SK-N-SH treated with all-trans-retinoic acid at 6 μM for 48 hours (cell line): ENCODE measurements around the gene RREB1.

Experiments
- ATAC-seq: fragments of 200-7000 bp; cut with Tn5 transposase; 3 replicates; pipeline ENCODE4 v1.9.1; 2020; ENCODE audit warnings: mild to moderate bottlenecking, moderate library complexity
- ARNTL ChIP-seq: fragments of 450-650 bp; formaldehyde crosslinking; IDR thresholded peaks from 2 replicates; pipeline ENCODE4 v1.5.0; 2020; ENCODE audit warnings: low read depth, mild to moderate bottlenecking, moderate library complexity, borderline replicate concordance
- BACH2 ChIP-seq: fragments of 250-450 bp; sonication (Bioruptor Pico); IDR thresholded peaks from 2 replicates; pipeline ENCODE4 v1.9.0; 2021; ENCODE audit warnings: mild to moderate bottlenecking, borderline replicate concordance
- CREB5 ChIP-seq: fragments of 250-450 bp; sonication (Bioruptor Pico); IDR thresholded peaks from 2 replicates; pipeline ENCODE4 v1.5.1; 2020; ENCODE audit warnings: low read depth, mild to moderate bottlenecking, moderate library complexity
- CSDC2 ChIP-seq: fragments of 250-450 bp; sonication (Bioruptor Pico); IDR thresholded peaks from 2 replicates; pipeline ENCODE4 v1.5.0; 2020; ENCODE audit warnings: mild to moderate bottlenecking, moderate library complexity
- ESRRG ChIP-seq: fragments of 250-450 bp; sonication (Bioruptor Pico); IDR thresholded peaks from 2 replicates; pipeline ENCODE4 v1.6.1; 2021; ENCODE audit warnings: mild to moderate bottlenecking
- GLIS3 ChIP-seq: fragments of 250-450 bp; sonication (Bioruptor Pico); IDR thresholded peaks from 2 replicates; pipeline ENCODE4 v1.5.0; 2020; ENCODE audit warnings: mild to moderate bottlenecking, moderate library complexity
- ISL1 ChIP-seq: fragments of 250-450 bp; sonication (Bioruptor Pico); IDR thresholded peaks from 2 replicates; pipeline ENCODE4 v2.1.2; 2022; ENCODE audit warnings: mild to moderate bottlenecking, moderate library complexity
- OSR1 ChIP-seq: fragments of 250-450 bp; sonication (Bioruptor Pico); IDR thresholded peaks from 2 replicates; pipeline ENCODE4 v1.8.0; 2022; ENCODE audit warnings: moderate library complexity, mild to moderate bottlenecking, inconsistent platforms
- PATZ1 ChIP-seq: fragments of 250-450 bp; sonication (Bioruptor Pico); IDR thresholded peaks from 2 replicates; pipeline ENCODE4 v1.8.0; 2020; ENCODE audit warnings: mild to moderate bottlenecking, moderate library complexity, borderline replicate concordance
- PPARA ChIP-seq: fragments of 250-450 bp; sonication (Bioruptor Pico); IDR thresholded peaks from 2 replicates; pipeline ENCODE4 v1.5.0; 2020; ENCODE audit warnings: mild to moderate bottlenecking, borderline replicate concordance
- RARB ChIP-seq: fragments of 250-450 bp; sonication (Bioruptor Pico); IDR thresholded peaks from 2 replicates; pipeline ENCODE4 v1.8.0; 2021; ENCODE audit warnings: mild to moderate bottlenecking, moderate library complexity
- SNAI2 ChIP-seq: fragments of 250-450 bp; sonication (Bioruptor Pico); IDR thresholded peaks from 2 replicates; pipeline ENCODE4 v1.5.0; 2020; ENCODE audit warnings: mild to moderate bottlenecking, moderate library complexity
- TCF4 ChIP-seq: fragments of 250-450 bp; sonication (Bioruptor Pico); IDR thresholded peaks from 2 replicates; pipeline ENCODE4 v1.8.0; 2021; ENCODE audit warnings: mild to moderate bottlenecking, moderate library complexity, borderline replicate concordance
- TOX ChIP-seq: fragments of 250-450 bp; sonication (Bioruptor Pico); IDR thresholded peaks from 2 replicates; pipeline ENCODE4 v1.8.0; 2021; ENCODE audit warnings: mild to moderate bottlenecking, moderate library complexity, borderline replicate concordance
- ZC3H10 ChIP-seq: fragments of 250-450 bp; sonication (Bioruptor Pico); IDR thresholded peaks from 2 replicates; pipeline ENCODE4 v1.5.1; 2021; ENCODE audit warnings: mild to moderate bottlenecking, moderate library complexity
- ZFP3 ChIP-seq: fragments of 250-450 bp; sonication (Bioruptor Pico); IDR thresholded peaks from 2 replicates; pipeline ENCODE4 v1.5.0; 2020; ENCODE audit warnings: mild to moderate bottlenecking, moderate library complexity
- ZFP30 ChIP-seq: fragments of 450-650 bp; formaldehyde crosslinking; IDR thresholded peaks from 2 replicates; pipeline ENCODE4 v1.5.0; 2022; ENCODE audit warnings: mild to moderate bottlenecking, moderate library complexity
- ZNF565 ChIP-seq: fragments of 450-650 bp; formaldehyde crosslinking; conservative IDR thresholded peaks from 2 replicates; pipeline ENCODE4 v1.5.0; 2020; ENCODE audit warnings: low read depth, mild to moderate bottlenecking, moderate library complexity
- ZNF70 ChIP-seq: fragments of 450-650 bp; formaldehyde crosslinking; IDR thresholded peaks from 2 replicates; pipeline ENCODE4 v1.5.0; 2020; ENCODE audit warnings: mild to moderate bottlenecking, moderate library complexity
- ZNF8 ChIP-seq: fragments of 450-650 bp; formaldehyde crosslinking; IDR thresholded peaks from 2 replicates; pipeline ENCODE4 v1.5.0; 2020; ENCODE audit warnings: mild to moderate bottlenecking, moderate library complexity
- TF ChIP-seq, protein P1 (sequence below): fragments of 250-450 bp; sonication (Bioruptor Pico); IDR thresholded peaks from 2 replicates; pipeline ENCODE4 v1.8.0; 2021; ENCODE audit warnings: low read depth, mild to moderate bottlenecking, moderate library complexity, borderline replicate concordance
- TF ChIP-seq, protein P2 (sequence below): fragments of 250-450 bp; sonication (Bioruptor Pico); IDR thresholded peaks from 2 replicates; pipeline ENCODE4 v1.5.1; 2021; ENCODE audit warnings: mild to moderate bottlenecking, moderate library complexity
- TF ChIP-seq, protein P3 (sequence below): fragments of 250-450 bp; sonication (Bioruptor Pico); IDR thresholded peaks from 2 replicates; pipeline ENCODE4 v1.5.0; 2020; ENCODE audit warnings: mild to moderate bottlenecking, moderate library complexity

The RREB1 gene

DNA sequence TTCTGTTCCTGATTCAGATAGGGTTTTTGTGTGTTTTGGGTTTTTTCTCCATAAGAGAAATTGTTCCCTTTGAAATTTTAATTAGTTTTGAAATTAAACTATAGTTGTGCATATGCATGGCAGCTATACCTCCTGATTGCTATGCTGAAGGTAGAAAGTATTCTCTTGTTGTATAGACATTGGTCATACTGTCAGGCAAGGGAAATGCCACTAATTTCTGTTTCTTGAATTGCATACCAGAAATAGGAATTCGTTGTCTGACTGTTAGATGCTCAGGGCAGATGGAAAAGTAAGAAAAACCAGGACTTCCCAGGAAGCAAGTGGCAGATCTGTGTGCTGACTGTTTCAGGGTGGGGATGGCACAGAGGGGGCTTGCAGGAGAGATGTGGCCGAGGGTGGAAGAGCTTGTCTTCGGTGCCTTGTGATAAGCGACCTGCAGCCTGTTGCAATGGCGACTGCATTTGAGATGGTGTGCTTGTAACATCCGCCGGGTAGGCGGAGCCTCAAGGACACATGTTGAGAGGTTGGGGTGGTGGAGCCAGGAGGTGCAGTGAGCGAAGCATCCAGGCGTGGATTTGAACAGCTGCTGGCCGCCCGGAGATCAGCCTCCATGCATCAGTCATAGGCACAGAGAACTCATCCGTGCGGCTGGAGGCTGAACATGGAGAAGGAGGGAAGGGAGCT is 42.8 kb downstream of the RREB1 start:
- TF ChIP-seq OSR1 (CRISPR knock-in tag) (no peak), PPARA (CRISPR knock-in tag) (no peak), ZNF8 (no peak), TOX (no peak), TCF4 (CRISPR knock-in tag) (no peak), ZFP30 (no peak), ZFP3 (no peak), GLIS3 (CRISPR knock-in tag) (no peak), ZC3H10 (CRISPR knock-in tag) (no peak), ARNTL (CRISPR knock-in tag) (no peak), ZNF70 (no peak), RARB (CRISPR knock-in tag) (no peak), ZNF565 (no peak), BACH2 (CRISPR knock-in tag) (no peak), ISL1 (no peak)
- TF ChIP-seq, protein P1, sequence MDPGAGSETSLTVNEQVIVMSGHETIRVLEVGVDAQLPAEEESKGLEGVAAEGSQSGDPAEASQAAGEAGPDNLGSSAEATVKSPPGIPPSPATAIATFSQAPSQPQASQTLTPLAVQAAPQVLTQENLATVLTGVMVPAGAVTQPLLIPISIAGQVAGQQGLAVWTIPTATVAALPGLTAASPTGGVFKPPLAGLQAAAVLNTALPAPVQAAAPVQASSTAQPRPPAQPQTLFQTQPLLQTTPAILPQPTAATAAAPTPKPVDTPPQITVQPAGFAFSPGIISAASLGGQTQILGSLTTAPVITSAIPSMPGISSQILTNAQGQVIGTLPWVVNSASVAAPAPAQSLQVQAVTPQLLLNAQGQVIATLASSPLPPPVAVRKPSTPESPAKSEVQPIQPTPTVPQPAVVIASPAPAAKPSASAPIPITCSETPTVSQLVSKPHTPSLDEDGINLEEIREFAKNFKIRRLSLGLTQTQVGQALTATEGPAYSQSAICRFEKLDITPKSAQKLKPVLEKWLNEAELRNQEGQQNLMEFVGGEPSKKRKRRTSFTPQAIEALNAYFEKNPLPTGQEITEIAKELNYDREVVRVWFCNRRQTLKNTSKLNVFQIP: no peak
- TF ChIP-seq, protein P2, sequence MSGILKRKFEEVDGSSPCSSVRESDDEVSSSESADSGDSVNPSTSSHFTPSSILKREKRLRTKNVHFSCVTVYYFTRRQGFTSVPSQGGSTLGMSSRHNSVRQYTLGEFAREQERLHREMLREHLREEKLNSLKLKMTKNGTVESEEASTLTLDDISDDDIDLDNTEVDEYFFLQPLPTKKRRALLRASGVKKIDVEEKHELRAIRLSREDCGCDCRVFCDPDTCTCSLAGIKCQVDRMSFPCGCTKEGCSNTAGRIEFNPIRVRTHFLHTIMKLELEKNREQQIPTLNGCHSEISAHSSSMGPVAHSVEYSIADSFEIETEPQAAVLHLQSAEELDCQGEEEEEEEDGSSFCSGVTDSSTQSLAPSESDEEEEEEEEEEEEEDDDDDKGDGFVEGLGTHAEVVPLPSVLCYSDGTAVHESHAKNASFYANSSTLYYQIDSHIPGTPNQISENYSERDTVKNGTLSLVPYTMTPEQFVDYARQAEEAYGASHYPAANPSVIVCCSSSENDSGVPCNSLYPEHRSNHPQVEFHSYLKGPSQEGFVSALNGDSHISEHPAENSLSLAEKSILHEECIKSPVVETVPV (CRISPR knock-in tag): no peak
- TF ChIP-seq, protein P3, sequence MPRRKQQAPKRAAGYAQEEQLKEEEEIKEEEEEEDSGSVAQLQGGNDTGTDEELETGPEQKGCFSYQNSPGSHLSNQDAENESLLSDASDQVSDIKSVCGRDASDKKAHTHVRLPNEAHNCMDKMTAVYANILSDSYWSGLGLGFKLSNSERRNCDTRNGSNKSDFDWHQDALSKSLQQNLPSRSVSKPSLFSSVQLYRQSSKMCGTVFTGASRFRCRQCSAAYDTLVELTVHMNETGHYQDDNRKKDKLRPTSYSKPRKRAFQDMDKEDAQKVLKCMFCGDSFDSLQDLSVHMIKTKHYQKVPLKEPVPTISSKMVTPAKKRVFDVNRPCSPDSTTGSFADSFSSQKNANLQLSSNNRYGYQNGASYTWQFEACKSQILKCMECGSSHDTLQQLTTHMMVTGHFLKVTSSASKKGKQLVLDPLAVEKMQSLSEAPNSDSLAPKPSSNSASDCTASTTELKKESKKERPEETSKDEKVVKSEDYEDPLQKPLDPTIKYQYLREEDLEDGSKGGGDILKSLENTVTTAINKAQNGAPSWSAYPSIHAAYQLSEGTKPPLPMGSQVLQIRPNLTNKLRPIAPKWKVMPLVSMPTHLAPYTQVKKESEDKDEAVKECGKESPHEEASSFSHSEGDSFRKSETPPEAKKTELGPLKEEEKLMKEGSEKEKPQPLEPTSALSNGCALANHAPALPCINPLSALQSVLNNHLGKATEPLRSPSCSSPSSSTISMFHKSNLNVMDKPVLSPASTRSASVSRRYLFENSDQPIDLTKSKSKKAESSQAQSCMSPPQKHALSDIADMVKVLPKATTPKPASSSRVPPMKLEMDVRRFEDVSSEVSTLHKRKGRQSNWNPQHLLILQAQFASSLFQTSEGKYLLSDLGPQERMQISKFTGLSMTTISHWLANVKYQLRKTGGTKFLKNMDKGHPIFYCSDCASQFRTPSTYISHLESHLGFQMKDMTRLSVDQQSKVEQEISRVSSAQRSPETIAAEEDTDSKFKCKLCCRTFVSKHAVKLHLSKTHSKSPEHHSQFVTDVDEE (CRISPR knock-in tag): no peak
- no peak for ATAC-seq

DNA sequence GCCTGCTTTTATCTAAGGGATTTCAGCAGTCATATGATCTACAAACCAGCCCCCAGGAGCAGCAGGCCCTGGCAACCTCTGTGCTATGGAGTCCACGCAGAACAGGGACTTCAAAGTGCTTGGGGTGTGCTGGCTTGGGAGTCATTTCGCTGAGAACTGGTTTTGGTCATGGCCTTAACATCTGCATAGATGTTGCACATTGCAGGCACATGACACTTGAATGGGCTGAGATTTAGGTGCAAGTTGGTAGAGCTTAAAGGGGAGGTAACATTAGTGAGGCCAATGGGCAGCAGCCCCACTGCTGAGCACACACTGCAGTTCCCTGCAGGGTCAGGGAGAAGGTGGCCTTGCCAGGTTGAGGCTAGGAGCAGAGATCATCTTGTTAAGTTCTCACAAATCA is 43.6 kb downstream of the RREB1 start:
- TF ChIP-seq ARNTL (CRISPR knock-in tag) (no peak), RARB (CRISPR knock-in tag) (no peak), ZNF565 (no peak), SNAI2 (CRISPR knock-in tag) (no peak), ESRRG (no peak), GLIS3 (CRISPR knock-in tag) (no peak)
- TF ChIP-seq, protein P3 (CRISPR knock-in tag): no peak
- TF ChIP-seq, all 23 proteins: peak for 0
- ATAC-seq: no peak

- ATAC-seq: no peak
- TF ChIP-seq ESRRG (no peak), ZNF8 (no peak), PATZ1 (CRISPR knock-in tag) (no peak), CREB5 (CRISPR knock-in tag) (no peak), ZFP30 (no peak), CSDC2 (no peak), ZNF70 (no peak), GLIS3 (CRISPR knock-in tag) (no peak), ZNF565 (no peak), ZFP3 (no peak), BACH2 (CRISPR knock-in tag) (no peak), ZC3H10 (CRISPR knock-in tag) (no peak), TOX (no peak)
Observed at GRCh38 chr6:7152462-7152861, 44.7 kb downstream of the RREB1 start.
